Neural crest cell (in vitro differentiated cells): ENCODE results near the gene NYAP2. TPM values are rescaled to one million over a fixed set of nuclear protein-coding genes. Genes with fewer than 3 reads are reported as not detected.

Experiments used
- DNase-seq: peaks from one replicate; pipeline ENCODE4 v3.0.0; 2021; ENCODE audit warnings: low read depth, mixed read lengths, low spot score
- H3K27ac Mint-ChIP-seq: one replicate; pipeline ENCODE4 v1.8.0; 2021; ENCODE audit warnings: mild to moderate bottlenecking, mixed read lengths; ENCODE audit not compliant: unreplicated experiment
- H3K27me3 Mint-ChIP-seq: 2 replicates; pipeline ENCODE4 v1.8.0; 2021; ENCODE audit warnings: low read depth, mild to moderate bottlenecking, mixed read lengths
- H3K36me3 Mint-ChIP-seq: 2 replicates; pipeline ENCODE4 v1.8.0; 2021; ENCODE audit warnings: low read depth, mild to moderate bottlenecking, mixed read lengths
- H3K4me1 Mint-ChIP-seq: 2 replicates; pipeline ENCODE4 v1.8.0; 2021; ENCODE audit warnings: mixed read lengths
- H3K4me3 Mint-ChIP-seq: one replicate; pipeline ENCODE4 v1.8.0; 2021; ENCODE audit warnings: mild to moderate bottlenecking, mixed read lengths
- H3K9me3 Mint-ChIP-seq: 2 replicates; pipeline ENCODE4 v1.8.0; 2021; ENCODE audit warnings: mixed read lengths
- total RNA-seq: library from RNA; stranded (reverse); gene quantifications from 2 replicates; pipeline ENCODE4 v1.2.1, GENCODE V29; 2021
- TF ChIP-seq, protein P1 (sequence below): fragments of 200-600 bp; sonication (generic); conservative IDR thresholded peaks from 2 replicates; pipeline ENCODE4 v1.5.0; 2021; ENCODE audit warnings: antibody characterized with exemption, mild to moderate bottlenecking

NYAP2 gene
- total RNA-seq, 1 donor from 2014 or later, result 0.35 TPM

DNA sequence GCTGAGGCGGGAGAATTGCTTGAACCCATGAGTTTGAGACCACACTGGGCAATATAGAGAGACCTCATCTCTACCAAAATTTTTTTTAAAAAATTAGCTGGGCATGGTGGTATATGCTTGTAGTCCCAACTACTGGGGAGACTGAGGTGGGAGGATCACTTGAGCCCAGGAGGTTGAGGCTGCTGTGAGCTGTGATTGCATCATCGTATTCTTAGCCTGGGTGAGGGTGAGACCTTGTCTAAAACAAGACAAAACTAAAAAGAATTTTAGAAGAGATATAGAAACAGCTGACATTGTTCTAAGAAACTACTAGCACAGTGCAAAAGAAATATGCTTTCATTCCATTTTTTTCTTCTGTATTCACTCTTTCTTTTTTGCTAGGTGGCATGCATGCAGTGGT lies 298.4 kb downstream of the NYAP2 start:
- no peaks in the 10 kb centered on the region for H3K4me1 Mint-ChIP-seq

More for the DNA sequence above, 298.4 kb downstream of the NYAP2 start:
- H3K4me3 Mint-ChIP-seq, result no peak overlapping the region
- H3K36me3 Mint-ChIP-seq, result no peaks in the 10 kb centered on the region
- H3K27me3 Mint-ChIP-seq, result no peaks in the 10 kb centered on the region
- no peak overlapping the region for H3K27ac Mint-ChIP-seq
- no peaks in the 10 kb centered on the region for H3K9me3 Mint-ChIP-seq
- TF ChIP-seq, protein P1, sequence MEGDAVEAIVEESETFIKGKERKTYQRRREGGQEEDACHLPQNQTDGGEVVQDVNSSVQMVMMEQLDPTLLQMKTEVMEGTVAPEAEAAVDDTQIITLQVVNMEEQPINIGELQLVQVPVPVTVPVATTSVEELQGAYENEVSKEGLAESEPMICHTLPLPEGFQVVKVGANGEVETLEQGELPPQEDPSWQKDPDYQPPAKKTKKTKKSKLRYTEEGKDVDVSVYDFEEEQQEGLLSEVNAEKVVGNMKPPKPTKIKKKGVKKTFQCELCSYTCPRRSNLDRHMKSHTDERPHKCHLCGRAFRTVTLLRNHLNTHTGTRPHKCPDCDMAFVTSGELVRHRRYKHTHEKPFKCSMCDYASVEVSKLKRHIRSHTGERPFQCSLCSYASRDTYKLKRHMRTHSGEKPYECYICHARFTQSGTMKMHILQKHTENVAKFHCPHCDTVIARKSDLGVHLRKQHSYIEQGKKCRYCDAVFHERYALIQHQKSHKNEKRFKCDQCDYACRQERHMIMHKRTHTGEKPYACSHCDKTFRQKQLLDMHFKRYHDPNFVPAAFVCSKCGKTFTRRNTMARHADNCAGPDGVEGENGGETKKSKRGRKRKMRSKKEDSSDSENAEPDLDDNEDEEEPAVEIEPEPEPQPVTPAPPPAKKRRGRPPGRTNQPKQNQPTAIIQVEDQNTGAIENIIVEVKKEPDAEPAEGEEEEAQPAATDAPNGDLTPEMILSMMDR, result no peak
- no peak for DNase-seq
